GM21737 (cell line): ENCODE results near the gene LGR5.

Source experiments
- ATAC-seq: cut with Tn5 transposase; IDR thresholded peaks from one replicate; pipeline ENCODE4 v1.9.1; 2021; ENCODE audit warnings: mild to moderate bottlenecking, moderate library complexity; ENCODE audit not compliant: unreplicated experiment

LGR5 gene

DNA sequence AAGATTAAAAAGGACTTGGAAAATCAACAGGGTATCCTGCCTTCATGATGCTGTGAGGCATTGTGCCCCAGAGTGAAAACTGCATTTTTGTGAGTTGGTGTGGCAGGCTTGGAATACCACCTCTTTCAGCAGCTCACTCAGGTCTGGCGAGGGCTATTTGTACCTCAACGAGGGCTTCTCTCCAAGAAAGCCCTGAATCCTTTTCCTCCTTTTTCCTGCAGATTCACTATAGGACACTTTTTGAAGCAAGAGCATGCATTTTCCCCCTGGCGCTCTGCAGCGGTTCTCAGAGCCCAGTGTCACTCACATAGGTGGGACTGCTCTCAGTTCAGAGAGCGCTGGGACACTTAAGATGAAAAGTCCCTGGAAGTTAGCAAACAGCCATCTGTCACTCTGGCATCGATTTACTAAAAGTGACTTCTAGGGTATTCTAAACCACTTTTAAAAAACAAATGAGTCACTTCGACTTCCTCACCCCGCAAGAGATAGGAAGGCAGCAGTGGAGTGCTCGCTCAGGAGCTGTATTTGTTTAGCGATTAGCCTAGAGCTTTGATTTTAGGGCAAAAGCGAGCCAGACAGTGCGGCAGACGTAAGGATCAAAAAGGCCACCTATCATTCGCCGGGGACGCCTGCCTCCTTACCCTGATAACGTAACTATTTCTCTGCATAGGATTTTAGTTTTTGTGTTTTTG, 782 bp upstream of the LGR5 start:
- ATAC-seq = no peak

DNA sequence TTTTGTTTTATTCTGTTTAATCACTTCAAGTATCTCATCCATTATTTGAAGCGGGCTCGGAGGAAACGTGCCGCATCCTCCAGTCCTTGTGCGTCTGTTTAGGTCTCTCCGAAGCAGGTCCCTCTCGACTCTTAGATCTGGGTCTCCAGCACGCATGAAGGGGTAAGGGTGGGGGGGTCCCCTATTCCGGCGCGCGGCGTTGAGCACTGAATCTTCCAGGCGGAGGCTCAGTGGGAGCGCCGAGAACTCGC, 311 bp upstream of the LGR5 start:
- ATAC-seq = no peak

DNA sequence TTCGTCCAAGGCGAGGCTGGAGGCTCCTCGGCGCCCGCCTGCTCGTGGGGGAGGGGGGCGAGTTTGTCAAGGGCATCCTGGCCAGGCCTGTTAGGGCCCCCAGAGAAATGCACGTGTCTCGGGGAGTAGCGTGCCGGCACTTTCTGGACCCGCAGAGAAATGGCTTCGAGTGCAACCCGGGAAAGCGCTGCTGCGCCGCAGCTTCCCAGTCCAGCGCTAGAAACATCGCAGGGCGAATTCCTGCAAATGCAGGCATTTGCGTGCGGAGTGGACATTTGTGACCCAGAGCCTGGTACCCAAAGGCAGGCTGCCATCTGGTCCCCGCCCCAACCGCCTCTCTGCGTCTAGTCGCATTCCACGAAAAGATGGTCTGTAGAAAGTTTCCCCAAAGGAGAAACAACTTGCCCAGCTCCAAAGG, 756 bp downstream of the LGR5 start:
- no peak for ATAC-seq

DNA sequence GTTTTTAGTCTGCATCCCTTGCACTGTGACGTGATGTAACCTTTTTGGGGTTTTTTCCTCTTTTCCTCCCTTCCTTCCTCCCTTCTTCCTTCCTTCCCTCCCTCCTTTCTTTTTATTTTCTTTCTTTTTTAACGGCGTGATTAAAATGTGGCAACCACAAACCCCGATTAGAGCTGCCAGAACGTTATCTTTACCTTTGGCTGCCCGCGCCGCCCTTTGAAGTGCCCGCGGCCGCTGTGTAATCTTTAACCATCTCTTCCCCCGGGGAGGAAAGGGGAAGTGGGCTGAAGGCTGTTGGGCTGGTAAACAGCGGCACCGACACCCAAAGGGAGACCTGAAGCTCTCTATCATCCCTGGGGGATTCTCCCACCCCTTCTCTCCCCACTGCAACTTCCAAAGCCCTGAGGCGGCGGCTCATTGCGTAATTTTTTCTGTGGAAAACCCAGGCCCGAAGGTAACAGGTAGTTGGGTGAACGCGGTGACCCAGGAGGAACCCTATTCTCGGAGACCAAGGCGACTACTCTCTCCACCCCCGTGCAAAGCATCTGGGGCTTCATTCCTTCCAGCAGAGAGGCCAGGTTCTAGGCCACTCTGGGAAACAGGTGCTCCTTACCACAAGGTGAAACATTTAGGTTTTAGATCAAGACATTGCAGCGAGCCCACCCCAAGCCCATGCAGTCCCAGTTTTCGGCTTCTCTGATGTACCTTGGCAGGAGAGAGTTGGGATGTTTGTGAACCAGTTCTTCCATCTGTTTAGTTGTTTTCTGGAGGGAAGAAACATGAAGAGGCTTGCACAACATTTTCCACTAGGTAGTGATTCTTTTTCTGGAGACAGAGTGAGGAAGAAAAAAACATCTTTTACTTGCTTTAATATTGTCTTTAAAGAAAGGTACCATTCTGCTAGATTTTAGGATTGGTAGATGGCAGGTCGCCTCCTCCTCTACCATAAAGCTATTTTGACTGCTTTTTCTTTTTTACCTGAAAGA, 1.5 kb downstream of the LGR5 start:
- peak; percentile 69 for ATAC-seq

DNA sequence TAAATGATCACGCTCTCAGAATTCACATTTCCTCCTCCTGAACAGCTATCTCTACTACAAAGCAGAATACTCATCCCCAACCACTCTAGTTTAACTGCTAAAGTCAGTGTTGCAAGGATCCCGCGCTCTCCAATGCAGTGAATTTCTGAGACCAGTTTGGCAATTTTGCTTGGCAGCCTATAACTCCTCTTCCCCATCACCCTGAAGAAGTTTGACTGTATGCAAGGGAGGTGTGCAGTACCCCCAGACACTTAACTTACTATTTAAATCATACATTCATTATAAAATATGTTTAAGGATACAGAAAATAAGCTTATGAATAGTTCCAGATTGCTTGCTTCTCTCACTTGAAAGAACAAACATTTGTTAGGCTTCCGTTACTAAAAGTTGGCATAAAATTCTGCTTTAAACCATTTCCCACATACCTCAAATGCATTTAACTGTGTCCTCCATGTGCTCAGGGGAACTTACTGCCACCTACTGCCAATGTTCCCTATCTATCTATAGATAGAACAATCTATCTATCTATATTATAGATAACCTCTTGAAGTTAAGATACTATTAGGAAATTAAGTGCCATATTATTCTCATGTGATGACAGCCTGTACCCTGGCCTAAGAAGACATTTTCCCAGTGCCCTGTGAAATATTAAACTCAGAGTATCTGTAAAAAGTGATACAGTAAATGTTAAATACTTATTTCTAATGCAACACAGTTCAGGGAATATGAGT, 2.4 kb downstream of the LGR5 start:
- ATAC-seq = no peak

DNA sequence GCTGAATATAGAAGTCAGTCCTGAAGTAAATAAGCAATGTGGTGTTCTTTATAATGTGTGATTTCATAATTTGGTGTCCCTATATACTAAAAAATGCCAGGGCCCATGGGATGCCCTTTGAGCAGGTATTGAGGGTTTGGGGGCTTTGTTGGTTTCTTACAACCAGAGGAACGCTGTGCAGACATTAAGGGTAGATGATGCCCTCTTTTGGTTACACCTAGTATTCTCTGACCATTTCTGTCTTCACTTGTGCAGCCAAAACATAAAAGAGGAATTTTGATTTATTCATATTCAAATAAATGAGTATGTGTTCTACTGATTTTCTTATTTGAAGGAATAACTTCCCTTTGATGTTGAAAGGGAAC, 3.0 kb downstream of the LGR5 start:
- no peak for ATAC-seq

DNA sequence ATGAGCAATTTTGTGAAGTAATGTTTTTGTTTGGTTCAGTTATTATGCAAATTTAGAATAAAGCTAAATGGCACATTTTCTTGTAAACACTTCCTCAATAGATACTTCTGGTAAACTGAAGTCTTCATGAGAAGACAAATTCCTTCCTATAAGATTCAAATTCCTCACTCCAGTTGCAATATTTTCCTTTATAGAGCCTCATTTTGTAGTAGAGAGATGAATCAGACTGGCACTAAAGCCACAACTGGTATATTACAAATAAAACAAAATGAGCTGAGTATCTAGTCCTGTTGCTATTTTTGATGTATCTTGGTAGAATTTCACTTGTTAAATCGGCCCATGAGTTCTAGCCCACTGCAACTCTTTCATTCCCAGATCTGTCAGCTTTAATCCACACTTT, 5.5 kb downstream of the LGR5 start:
- ATAC-seq = no peak

DNA sequence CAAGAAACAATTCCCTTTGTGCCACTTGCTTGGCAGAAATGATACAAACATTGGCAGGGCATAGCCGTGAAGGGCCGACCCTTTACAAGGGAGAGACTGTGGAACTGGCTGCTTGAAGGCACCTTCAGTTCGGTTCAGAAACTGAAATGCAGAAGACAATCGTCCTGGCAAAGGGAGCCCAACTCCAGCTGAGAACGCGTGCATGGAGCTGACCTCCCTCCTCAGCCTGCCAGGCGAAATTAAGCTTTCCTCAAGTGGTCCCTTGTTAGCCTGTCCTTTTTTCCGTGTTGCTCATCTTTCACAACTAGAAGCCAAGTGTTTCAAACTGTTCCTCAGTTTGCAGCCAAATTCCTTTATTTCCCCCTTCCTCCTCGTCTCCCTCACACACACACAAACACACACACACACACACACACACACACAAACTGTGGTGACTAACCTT, 8.1 kb downstream of the LGR5 start:
- ATAC-seq = no peak

DNA sequence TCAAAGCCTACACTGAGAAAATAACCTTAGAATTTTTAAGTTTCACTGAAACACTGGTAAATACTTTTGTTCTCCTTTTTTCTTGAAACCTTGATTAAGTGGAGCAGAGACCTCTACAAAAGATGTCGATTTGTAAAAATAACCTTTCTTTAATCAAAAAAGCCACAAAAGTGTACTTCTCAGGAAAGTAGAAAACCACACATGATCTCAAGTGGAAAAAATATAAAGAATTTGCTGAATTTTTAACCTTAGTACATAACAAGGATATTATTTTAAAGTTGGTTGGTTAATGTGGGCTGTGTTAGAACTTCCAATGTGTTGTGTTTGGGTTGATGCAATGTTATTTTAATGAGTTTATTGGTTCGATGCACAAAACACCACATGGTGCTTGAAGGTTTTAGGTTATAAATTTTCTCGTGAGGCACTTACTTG, 8.6 kb downstream of the LGR5 start:
- no peak for ATAC-seq

DNA sequence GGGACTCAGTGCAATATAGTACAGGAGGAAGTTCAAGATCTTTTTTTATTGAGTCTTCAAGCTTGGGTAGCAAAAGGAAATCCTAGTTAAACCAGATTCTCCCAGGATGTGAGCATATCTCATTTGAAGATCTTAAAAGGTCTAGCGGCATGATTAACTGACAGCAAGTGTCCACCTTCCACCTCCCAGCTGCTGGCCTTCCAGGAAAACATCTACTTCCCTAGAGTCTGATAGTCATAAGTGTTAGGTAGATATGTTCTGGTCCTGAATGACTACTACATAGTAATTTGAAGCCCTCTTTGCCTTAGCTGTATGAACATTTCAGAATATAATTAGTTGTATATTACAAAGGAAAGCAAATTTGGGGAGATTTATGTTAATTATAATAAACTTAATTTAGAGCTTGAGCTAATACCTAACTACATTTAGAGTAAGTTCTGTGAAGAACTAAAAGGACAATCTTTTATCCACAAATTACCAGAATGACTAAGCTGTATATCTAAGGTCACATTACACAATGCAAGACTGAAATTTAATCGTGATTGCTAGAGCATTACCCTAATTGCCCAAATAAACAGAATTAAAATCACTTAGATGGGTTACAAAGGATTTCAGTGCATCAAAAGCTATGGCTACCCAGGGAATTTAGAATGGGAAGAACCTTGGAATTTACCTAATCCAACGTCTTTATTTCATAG, 9.9 kb downstream of the LGR5 start:
- ATAC-seq = no peak

DNA sequence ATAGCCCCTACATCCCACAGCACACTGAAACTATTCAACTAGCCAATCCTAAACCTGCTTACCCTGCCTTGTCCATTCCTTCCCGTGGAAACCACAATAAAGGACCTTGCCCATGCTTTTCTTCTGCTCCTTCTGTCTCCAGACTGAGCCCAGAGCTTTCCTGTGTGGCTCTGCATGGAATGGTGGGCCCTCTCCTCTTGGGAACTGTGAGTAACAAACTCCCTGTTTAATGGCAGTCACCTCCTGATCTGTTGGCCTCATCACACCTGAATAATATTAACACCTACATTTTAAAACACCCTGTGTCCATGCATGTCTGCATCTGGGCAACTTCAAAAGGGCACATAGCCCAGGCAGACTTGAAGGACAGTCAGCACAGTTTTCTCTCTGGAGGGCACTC, 12.4 kb downstream of the LGR5 start:
- ATAC-seq = no peak

DNA sequence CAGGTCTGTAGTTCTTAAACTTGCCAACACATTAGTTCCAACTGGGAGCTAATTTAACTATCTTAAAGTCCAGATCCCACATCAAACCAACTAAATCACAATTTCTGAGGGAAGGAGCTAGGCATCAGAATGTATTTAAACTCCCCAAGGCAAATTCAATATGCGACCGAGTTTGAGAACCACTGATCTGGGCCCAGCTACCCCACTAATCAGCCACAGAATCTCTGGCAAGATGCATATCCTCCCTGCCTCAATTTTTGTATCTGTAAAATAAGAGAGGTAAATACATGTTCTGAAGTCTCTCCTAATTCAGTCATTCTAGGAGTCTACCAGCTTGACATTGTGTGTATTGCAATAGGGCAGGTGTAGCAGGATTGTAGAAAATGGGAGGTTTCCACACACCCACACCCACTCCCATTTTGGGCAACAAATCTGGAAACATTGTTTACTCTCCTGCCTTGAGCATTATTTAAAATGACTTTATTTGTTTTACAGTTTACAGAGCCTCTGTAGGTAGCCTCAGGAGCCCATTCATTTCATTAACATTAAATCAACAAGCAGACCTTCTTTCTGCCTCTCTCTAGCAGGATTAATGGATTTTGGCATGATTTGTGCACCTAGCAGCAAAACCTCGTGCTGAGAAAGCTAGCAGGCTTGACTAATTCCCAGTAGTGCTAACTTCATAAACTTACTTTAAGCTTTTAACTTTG, 15.6 kb downstream of the LGR5 start:
- ATAC-seq = no peak

DNA sequence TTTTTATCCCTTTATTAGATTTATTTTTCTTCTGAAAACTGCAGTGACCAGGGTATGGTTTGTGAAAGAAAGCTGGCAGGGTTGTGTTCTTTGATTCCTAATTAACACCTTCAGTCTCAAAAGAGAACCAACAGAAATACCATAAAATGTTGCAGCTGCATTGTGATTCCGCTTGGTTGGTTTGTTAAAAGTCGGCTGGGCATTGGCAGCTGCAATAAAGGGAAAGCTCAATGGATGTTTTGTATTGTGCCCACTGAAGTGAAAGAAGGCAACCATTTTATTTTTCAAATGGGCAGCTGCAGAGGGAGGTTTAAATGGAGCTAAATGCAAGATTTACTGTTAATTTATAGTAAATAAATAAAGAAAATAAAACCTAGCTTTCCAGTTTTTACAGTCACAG, 16.7 kb downstream of the LGR5 start:
- no peak for ATAC-seq

DNA sequence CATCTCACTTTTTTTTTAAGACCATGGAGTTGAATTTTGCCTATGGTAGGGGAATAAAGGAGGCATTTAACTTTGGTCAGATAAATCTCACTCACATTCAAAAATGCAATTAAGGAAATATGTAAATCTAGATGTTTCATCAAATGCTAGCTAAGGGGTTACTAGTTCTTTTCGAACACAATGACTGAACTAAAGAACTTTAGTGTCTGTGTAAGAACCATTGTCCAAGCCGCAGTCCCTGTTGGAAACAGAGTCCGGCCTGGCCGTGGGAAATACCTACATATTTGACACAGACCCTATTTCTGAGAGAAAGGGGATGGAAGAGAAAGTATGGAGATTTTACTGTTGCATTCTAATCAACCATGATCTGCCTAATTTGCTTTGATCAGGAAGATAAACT, 17.4 kb downstream of the LGR5 start:
- ATAC-seq = no peak

DNA sequence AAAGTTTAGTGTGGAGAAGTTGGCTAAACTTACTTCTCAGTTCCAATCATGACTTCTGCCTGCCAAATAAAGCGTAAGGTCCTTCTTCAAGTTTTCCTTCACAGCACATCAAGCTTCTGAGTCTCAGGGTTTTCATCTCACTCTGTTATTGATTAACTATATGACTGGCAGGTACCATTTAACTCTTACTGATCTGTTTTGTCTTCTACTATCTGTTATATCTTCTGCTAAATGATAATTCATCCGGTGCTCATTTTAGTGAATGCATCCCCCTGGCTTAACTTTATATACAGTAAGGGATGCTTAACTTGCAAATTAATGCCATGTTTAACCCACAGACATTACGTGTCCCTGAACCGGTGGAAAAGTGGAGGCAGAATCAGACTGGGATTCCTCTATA, 20.7 kb downstream of the LGR5 start:
- no peak for ATAC-seq

DNA sequence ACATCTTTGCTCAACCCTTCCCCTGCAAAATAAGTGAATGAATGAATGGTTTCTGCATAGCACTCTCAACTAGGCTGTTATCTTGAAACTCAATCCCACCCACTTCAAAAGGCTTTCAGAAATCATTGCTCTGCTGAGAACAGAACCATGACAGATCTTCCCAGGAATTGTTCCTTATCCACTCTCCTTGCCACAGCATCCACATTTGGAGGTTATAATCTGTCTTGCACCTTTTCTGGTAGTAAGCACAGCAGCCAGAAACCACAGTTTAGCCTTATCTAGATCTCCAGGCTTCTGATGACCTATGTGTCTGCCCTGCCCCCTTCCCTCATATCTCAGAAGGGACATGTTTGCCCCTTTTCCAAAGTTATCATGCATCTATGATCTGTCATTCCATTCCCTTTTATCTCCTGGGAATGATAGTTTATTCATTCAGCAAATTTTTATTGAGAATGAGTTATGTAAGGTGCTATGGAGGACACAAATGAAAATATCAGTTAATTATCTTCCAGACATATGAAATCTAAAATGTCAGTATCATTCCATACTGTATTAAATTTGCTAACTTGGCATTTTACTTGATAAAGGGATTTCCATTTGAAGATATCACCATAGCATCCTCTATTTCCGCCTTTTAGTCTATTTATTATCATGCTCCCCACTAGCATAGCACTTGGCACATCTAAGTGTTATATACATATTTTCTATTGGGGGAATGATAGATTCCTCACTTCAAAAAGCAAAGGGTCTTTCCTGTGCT, 21.4 kb downstream of the LGR5 start:
- no peak for ATAC-seq

DNA sequence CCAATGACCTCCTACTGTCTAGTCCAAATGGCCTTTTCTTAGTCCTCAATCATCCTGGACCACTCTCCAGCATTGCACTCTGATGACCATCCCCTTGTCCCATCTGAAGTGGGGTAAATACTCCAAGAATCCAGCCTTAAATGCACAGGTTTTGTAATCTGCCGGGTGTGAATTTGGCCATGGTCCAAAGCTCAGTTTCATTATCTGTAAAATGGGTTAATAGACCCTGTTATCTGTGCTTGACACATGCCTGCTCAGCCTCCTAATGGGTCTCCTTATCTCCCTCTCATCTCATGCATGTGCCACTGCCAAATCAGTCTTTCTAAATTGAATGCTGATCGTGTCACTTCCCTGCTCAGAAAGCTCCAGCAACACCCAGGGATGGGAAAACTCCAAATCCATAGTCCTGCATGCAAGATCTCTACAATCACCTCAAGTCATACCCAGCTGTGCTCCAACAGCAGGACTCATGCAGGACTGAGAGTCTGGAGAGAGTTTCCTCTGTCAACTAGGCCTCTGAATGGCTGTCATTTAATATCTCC, 22.3 kb downstream of the LGR5 start:
- ATAC-seq = no peak

DNA sequence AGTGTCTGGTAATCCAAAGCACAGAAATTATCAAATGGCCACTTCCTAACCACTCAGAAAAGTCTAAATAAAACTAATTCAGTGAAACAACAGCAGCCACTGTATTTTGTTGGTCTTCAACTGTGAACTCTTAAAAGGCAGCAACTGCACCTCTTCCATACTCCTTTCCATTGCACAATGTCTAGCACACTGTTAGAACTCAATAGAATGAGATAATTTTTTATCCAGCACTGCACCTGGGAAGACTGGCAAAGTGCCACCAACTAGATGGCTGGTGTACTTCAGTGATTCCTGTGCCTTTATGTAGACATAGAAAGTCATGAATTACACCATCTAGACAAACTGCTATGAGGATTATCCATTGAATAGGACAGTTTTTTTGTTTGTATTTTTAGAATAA, 26.2 kb downstream of the LGR5 start:
- ATAC-seq = no peak

DNA sequence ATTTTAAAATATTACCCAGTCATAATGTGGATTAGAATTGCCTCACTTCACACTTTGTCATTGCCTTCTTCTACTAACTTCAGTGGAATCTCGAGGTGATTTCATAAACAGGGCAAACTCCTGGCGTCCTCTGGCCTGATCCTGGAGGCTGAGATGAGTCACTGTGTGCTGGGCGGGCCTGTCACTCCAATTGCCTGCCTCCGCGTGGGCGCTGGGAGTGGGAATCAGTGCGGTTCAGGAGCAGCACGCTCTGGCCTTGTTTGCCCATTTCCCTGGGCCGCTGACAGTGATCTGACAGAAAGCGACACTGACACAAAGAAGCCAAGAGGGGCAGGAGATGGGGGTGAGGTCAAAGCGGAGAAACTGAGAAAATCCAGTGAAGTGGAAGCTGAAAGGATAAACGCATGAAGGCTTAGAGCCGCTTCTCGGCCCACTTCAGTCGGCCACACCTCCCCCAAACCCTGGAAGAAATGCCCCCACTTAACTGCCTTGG, 29.7 kb downstream of the LGR5 start:
- no peak for ATAC-seq
